ENCODE results near the gene MANBA.

Gene MANBA

GRCh38 chr4:102780476-102781144 is 19.8 kb upstream of the MANBA start:
- Histone ChIP-seq H3K4me3 (no peak overlapping the region), H3K9me3 (no peaks in the 10 kb centered on the region), H3K27me3 (no peaks in the 10 kb centered on the region), H3K36me3 (no peaks in the 10 kb centered on the region), H3K4me1 (no peaks in the 10 kb centered on the region), H3K27ac (no peak overlapping the region)
- TF ChIP-seq CTCF (IDR thresholded peaks at IDR 0.05): no peak
- intact Hi-C loops (cut with DNase I; ENCODE audit: low total_unique reads): no loop called here
- DNase-seq: no peak

GRCh38 chr4:102779204-102779603 is 18.4 kb upstream of the MANBA start:
- TF ChIP-seq CTCF (IDR thresholded peaks at IDR 0.05): no peak
- H3K9me3 ChIP-seq: no peaks in the 10 kb centered on the region
- H3K4me3 ChIP-seq: no peak overlapping the region
- no peaks in the 10 kb centered on the region for H3K4me1 ChIP-seq
- no peaks in the 10 kb centered on the region for H3K36me3 ChIP-seq
- intact Hi-C loops (cut with DNase I; ENCODE audit: low total_unique reads): no loop called here
- H3K27me3 ChIP-seq: no peaks in the 10 kb centered on the region
- DNase-seq: no peak
- H3K27ac ChIP-seq: no peak overlapping the region

- intact Hi-C loops (cut with DNase I; ENCODE audit: low total_unique reads): no loop called here
- H3K4me3 ChIP-seq: no peak overlapping the region
- H3K9me3 ChIP-seq: no peaks in the 10 kb centered on the region
- no peak overlapping the region for H3K27ac ChIP-seq
- no peaks in the 10 kb centered on the region for H3K4me1 ChIP-seq
- no peak for TF ChIP-seq CTCF (IDR thresholded peaks at IDR 0.05)
- no peak for DNase-seq
- no peaks in the 10 kb centered on the region for H3K27me3 ChIP-seq
- no peaks in the 10 kb centered on the region for H3K36me3 ChIP-seq
Observed at GRCh38 chr4:102778720-102779119, 18.0 kb upstream of the MANBA start.

- Histone ChIP-seq H3K4me3 (no peak overlapping the region), H3K36me3 (no peaks in the 10 kb centered on the region), H3K27ac (no peak overlapping the region), H3K27me3 (no peaks in the 10 kb centered on the region), H3K9me3 (no peaks in the 10 kb centered on the region), H3K4me1 (no peaks in the 10 kb centered on the region)
- no peak for DNase-seq
- TF ChIP-seq CTCF (IDR thresholded peaks at IDR 0.05): no peak
- intact Hi-C loops (cut with DNase I; ENCODE audit: low total_unique reads): no loop called here
Observed at GRCh38 chr4:102775805-102776204, 15.0 kb upstream of the MANBA start.

- no peak for TF ChIP-seq CTCF (IDR thresholded peaks at IDR 0.05)
- Histone ChIP-seq H3K27me3 (no peaks in the 10 kb centered on the region), H3K4me1 (no peaks in the 10 kb centered on the region), H3K9me3 (no peaks in the 10 kb centered on the region), H3K27ac (no peak overlapping the region), H3K36me3 (no peaks in the 10 kb centered on the region), H3K4me3 (no peak overlapping the region)
- DNase-seq: no peak
- intact Hi-C loops (cut with DNase I; ENCODE audit: low total_unique reads): no loop called here
Observed at GRCh38 chr4:102774254-102774653, 13.5 kb upstream of the MANBA start.
